K562 (cell line): Measurements from ENCODE around the gene LILRA6. TPM values are rescaled to one million over a fixed set of nuclear protein-coding genes. Genes with fewer than 3 reads are reported as not detected.

Experiments used
- CCNT2 ChIP-seq: IDR thresholded peaks from 2 replicates; pipeline ENCODE4 v1.6.1; 2011; ENCODE audit warnings: borderline replicate concordance, low read depth, mild to moderate bottlenecking, moderate library complexity, mixed read lengths, low read length; ENCODE audit not compliant: insufficient read length; ENCODE audit errors: extremely low read depth
- CHAMP1 ChIP-seq: fragments of 450-650 bp; IDR thresholded peaks from 2 replicates; pipeline ENCODE4 v1.6.1; 2016; ENCODE audit warnings: mild to moderate bottlenecking
- CREM ChIP-seq: IDR thresholded peaks from 2 replicates; pipeline ENCODE4 v1.6.1; 2014; ENCODE audit warnings: antibody characterized with exemption, low read depth
- CUX1 ChIP-seq: fragments of 200-800 bp; sonication (Bioruptor generic); IDR thresholded peaks from 2 replicates; pipeline ENCODE4 v1.6.1; 2016; ENCODE audit warnings: missing genetic modification characterization, missing compliant biosample characterization
- ELF1 ChIP-seq: fragments of 200-800 bp; sonication (Bioruptor generic); IDR thresholded peaks from 2 replicates; pipeline ENCODE4 v1.6.1; 2016; ENCODE audit warnings: missing genetic modification characterization, missing compliant biosample characterization
- ESRRA ChIP-seq: fragments of 450-650 bp; IDR thresholded peaks from 2 replicates; pipeline ENCODE4 v1.6.1; 2014; ENCODE audit warnings: low read depth, mild to moderate bottlenecking, moderate library complexity, borderline replicate concordance
- FOXP1 ChIP-seq: sonication (generic); formaldehyde crosslinking; IDR thresholded peaks from 2 replicates; pipeline ENCODE4 v1.8.0; 2022; ENCODE audit warnings: mild to moderate bottlenecking, missing genetic modification reagents
- HNRNPL ChIP-seq: fragments of 200-400 bp; formaldehyde crosslinking; IDR thresholded peaks from 2 replicates; pipeline ENCODE4 v1.6.1; 2017; ENCODE audit warnings: low read depth, mild to moderate bottlenecking, low read length
- KDM5B ChIP-seq: fragments of 200-600 bp; sonication (generic); IDR thresholded peaks from 2 replicates; pipeline ENCODE4 v1.6.1; 2012; ENCODE audit warnings: low read depth, mild to moderate bottlenecking, moderate library complexity, low read length, control low read depth, inconsistent platforms; ENCODE audit not compliant: insufficient replicate concordance
- NCOA6 ChIP-seq: fragments of 450-650 bp; IDR thresholded peaks from 2 replicates; pipeline ENCODE4 v1.6.1; 2017; ENCODE audit warnings: mild to moderate bottlenecking
- NEUROD1 ChIP-seq: fragments of 150-350 bp; IDR thresholded peaks from 2 replicates; pipeline ENCODE4 v1.6.1; 2014; ENCODE audit warnings: borderline replicate concordance, low read length, low read depth; ENCODE audit not compliant: partially characterized antibody
- NFXL1 ChIP-seq: fragments of 450-650 bp; formaldehyde crosslinking; IDR thresholded peaks from 2 replicates; pipeline ENCODE4 v1.4.0; 2021; ENCODE audit warnings: mild to moderate bottlenecking
- PCBP2 ChIP-seq: fragments of 200-400 bp; formaldehyde crosslinking; IDR thresholded peaks from 2 replicates; pipeline ENCODE4 v1.6.1; 2018; ENCODE audit warnings: low read length, low read depth, mild to moderate bottlenecking, moderate library complexity; ENCODE audit not compliant: poor library complexity, severe bottlenecking
- PRMT5 ChIP-seq: sonication (generic); formaldehyde crosslinking; IDR thresholded peaks from 2 replicates; pipeline ENCODE4 v1.5.0; 2020; ENCODE audit warnings: missing genetic modification reagents
- RBM15 ChIP-seq: fragments of 200-400 bp; formaldehyde crosslinking; IDR thresholded peaks from 2 replicates; pipeline ENCODE4 v1.6.1; 2018; ENCODE audit warnings: mild to moderate bottlenecking, low read length, moderate library complexity; ENCODE audit not compliant: insufficient read depth
- SMARCA5 ChIP-seq: fragments of 450-650 bp; IDR thresholded peaks from 2 replicates; pipeline ENCODE4 v1.6.1; 2016
- SNIP1 ChIP-seq: fragments of 450-650 bp; IDR thresholded peaks from 2 replicates; pipeline ENCODE4 v1.7.1; 2017; ENCODE audit warnings: low read depth, mild to moderate bottlenecking
- SPI1 ChIP-seq: IDR thresholded peaks from 2 replicates; pipeline ENCODE4 v1.6.1; 2011; ENCODE audit warnings: low read depth, low read length, control low read depth, borderline replicate concordance
- ZNF511 ChIP-seq: sonication (generic); formaldehyde crosslinking; IDR thresholded peaks from 2 replicates; pipeline ENCODE4 v1.8.0; 2022; ENCODE audit warnings: mild to moderate bottlenecking, missing genetic modification reagents
- polyA plus RNA-seq, 8 experiments: library from polyadenylated mRNA; depleted of rRNA in 4 of 8; stranded (reverse) in 5 of 8; unstranded in 3 of 8; fragments of >200 nt; fragmentation: Nextera tagmentation in 2 of 8; fragmentation: Illumina TruSeq in 1 of 8; extraction: Ambion mirVana in 2 of 8; extraction: Trizol in 1 of 8; gene quantifications; 2 replicates each; pipeline versions ENCODE4 v1.2.1 to v1.2.3, GENCODE V29; 2011 to 2014; ENCODE audit warnings: inconsistent platforms in 1 of 8, missing spikeins in 1 of 8
- total RNA-seq, 7 experiments: library from RNA; depleted of rRNA in 6 of 7; stranded (reverse); fragments of >200 nt in 6 of 7; fragmentation: Illumina TruSeq in 2 of 7; extraction: Trizol in 2 of 7; gene quantifications; 2 replicates each; pipeline versions ENCODE4 v1.2.1 to v1.2.3, GENCODE V29; 2011 to 2021; ENCODE audit warnings: low replicate concordance in 1 of 7

Gene LILRA6
- total and polyA plus RNA-seq, 9 of the 15 experiments (the other 6 are each of a cell fraction or from before 2014, with no cell fraction given), result 0.03 TPM; not detected in 8

- TF ChIP-seq CHAMP1 (no peak), SMARCA5 (peak; percentile 87; the same call in 1 of the 2 replicates), ELF1 (tag) (0 out of 2 replicates have a peak, but pooled peaks have one; percentile 1), FOXP1 (peak; percentile 57; the same call in 1 of the 2 replicates), RBM15 (no peak), CCNT2 (peak; percentile 47), HNRNPL (no peak), KDM5B (peak; percentile 28), PCBP2 (no peak), SPI1 (peak; percentile 77; the same call in 1 of the 2 replicates), ZNF511 (peak; percentile 27; the same call in 1 of the 2 replicates), PRMT5 (no peak), CREM (peak; percentile 75), CUX1 (CRISPR knock-in tag) (no peak), SNIP1 (no peak), ESRRA (peak; percentile 19; the same call in 1 of the 2 replicates), NEUROD1 (peak; percentile 32), NFXL1 (CRISPR knock-in tag) (no peak), NCOA6 (no peak)
These were observed 52.7 kb downstream of the LILRA6 start (continued) for GRCh38 chr19:54189735-54190502.
